ENCODE measurements around the gene RAPGEF4. TPM values are rescaled to one million over a fixed set of nuclear protein-coding genes. Genes with fewer than 3 reads are reported as not detected.

Gene RAPGEF4
- total RNA-seq, 1 experiment from 2014 or later = 0.98 TPM

DNA sequence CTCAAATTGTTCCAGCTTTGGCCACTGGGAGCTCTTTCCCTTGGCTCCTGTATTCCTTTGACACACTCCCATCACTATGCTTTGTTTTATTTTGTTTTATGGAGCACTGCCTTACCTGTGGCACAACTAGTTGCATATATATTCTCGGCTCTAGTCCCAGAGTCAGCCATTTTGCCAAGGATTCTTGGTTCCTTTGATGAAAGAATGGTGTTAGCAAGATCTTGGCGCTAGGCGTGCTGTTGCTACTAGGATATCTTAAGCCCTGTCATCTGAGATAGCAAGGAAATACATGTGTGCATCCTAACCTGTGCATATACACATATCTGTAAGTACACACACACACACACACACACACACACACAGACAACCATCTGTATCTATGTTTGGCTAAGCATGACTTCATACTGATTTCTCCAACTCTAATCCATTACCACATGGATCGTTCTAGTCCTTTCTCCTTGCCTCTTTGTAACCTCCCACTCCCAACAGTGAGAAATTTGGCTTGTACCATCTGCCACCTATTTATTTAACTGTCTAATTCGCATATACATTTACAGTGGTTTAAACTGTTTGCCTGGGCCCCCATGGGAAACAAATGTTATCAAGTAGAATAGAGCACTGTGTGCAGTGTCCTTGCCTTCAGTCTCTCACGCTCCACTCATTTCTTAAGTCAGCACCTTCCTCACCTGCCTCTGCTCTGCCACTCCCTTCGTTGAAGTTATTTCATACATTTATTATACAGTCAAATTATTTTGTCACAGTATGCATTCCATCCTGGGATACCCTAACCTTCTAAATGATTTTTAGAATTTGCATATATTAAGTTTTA, 202.5 kb downstream of the RAPGEF4 start:
- Histone ChIP-seq H3K4me3 (ENCODE audit: low read depth, low read length) (no peak overlapping the region), H3K36me3 (ENCODE audit: control insufficient read depth, insufficient read depth, low read length) (no peaks in the 10 kb centered on the region), H3K27me3 (replicated peaks; ENCODE audit: control insufficient read depth, insufficient read depth, low read length) (no peaks in the 10 kb centered on the region), H3K9me3 (peaks cover 4% of the 10 kb centered on the region; the same call in 1 of the 2 replicates), H3K4me1 (no peaks in the 10 kb centered on the region)
- Mint-ChIP-seq H3K27me3 (ENCODE audit: insufficient read depth, unreplicated experiment) (peaks cover 1% of the 10 kb centered on the region), H3K36me3 (ENCODE audit: insufficient read depth, unreplicated experiment) (no peaks in the 10 kb centered on the region), H3K4me1 (ENCODE audit: low read depth, unreplicated experiment) (no peaks in the 10 kb centered on the region), H3K9me3 (ENCODE audit: unreplicated experiment) (peaks cover 31% of the 10 kb centered on the region), H3K27ac (ENCODE audit: unreplicated experiment) (no peak overlapping the region), H3K4me3 (ENCODE audit: unreplicated experiment) (no peak overlapping the region)
- intact Hi-C loops (cut with micrococcal nuclease; ENCODE audit: unreplicated experiment) = no loop called here
- POLR2A ChIA-PET = no interaction called here
- DNase-seq = no peak
- no TSS peak for BruUV-seq (replicated peaks)
- CTCF ChIA-PET = no interaction called here
- TF ChIP-seq, protein P1, sequence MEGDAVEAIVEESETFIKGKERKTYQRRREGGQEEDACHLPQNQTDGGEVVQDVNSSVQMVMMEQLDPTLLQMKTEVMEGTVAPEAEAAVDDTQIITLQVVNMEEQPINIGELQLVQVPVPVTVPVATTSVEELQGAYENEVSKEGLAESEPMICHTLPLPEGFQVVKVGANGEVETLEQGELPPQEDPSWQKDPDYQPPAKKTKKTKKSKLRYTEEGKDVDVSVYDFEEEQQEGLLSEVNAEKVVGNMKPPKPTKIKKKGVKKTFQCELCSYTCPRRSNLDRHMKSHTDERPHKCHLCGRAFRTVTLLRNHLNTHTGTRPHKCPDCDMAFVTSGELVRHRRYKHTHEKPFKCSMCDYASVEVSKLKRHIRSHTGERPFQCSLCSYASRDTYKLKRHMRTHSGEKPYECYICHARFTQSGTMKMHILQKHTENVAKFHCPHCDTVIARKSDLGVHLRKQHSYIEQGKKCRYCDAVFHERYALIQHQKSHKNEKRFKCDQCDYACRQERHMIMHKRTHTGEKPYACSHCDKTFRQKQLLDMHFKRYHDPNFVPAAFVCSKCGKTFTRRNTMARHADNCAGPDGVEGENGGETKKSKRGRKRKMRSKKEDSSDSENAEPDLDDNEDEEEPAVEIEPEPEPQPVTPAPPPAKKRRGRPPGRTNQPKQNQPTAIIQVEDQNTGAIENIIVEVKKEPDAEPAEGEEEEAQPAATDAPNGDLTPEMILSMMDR (IDR thresholded peaks at IDR 0.05; ENCODE audit: insufficient read depth in 1 of 2, low read depth in 1 of 2, low read length in 1 of 2, severe bottlenecking in 1 of 2, unreplicated experiment in 1 of 2) = no peak

- intact Hi-C loops (cut with micrococcal nuclease; ENCODE audit: unreplicated experiment) = no loop called here
- Mint-ChIP-seq H3K9me3 (ENCODE audit: unreplicated experiment) (peaks cover 31% of the 10 kb centered on the region), H3K4me3 (ENCODE audit: unreplicated experiment) (no peak overlapping the region), H3K27me3 (ENCODE audit: insufficient read depth, unreplicated experiment) (no peaks in the 10 kb centered on the region), H3K4me1 (ENCODE audit: low read depth, unreplicated experiment) (peaks cover 3% of the 10 kb centered on the region), H3K27ac (ENCODE audit: unreplicated experiment) (no peak overlapping the region), H3K36me3 (ENCODE audit: insufficient read depth, unreplicated experiment) (no peaks in the 10 kb centered on the region)
- Histone ChIP-seq H3K4me3 (ENCODE audit: low read depth, low read length) (no peak overlapping the region), H3K4me1 (no peaks in the 10 kb centered on the region), H3K9me3 (peaks cover 4% of the 10 kb centered on the region; the same call in 1 of the 2 replicates), H3K36me3 (ENCODE audit: control insufficient read depth, insufficient read depth, low read length) (no peaks in the 10 kb centered on the region), H3K27me3 (replicated peaks; ENCODE audit: control insufficient read depth, insufficient read depth, low read length) (no peaks in the 10 kb centered on the region)
- TF ChIP-seq, protein P1 (IDR thresholded peaks at IDR 0.05; ENCODE audit: insufficient read depth in 1 of 2, low read depth in 1 of 2, low read length in 1 of 2, severe bottlenecking in 1 of 2, unreplicated experiment in 1 of 2) = no peak
- POLR2A ChIA-PET = no interaction called here
- DNase-seq = no peak
- CTCF ChIA-PET = no interaction called here
- BruUV-seq (replicated peaks) = no TSS peak
These were observed 203.2 kb downstream of the RAPGEF4 start for GRCh38 chr2:172938713-172939375.

- no peaks in the 10 kb centered on the region for H3K36me3 ChIP-seq (ENCODE audit: control insufficient read depth, insufficient read depth, low read length)
- peaks cover 4% of the 10 kb centered on the region; the same call in 1 of the 2 replicates for H3K9me3 ChIP-seq
- peaks cover 19% of the 10 kb centered on the region for H3K4me1 Mint-ChIP-seq (ENCODE audit: low read depth, unreplicated experiment)
- ChIA-PET CTCF (no interaction called here), POLR2A (no interaction called here)
- DNase-seq = no peak
- no peak overlapping the region for H3K4me3 Mint-ChIP-seq (ENCODE audit: unreplicated experiment)
- H3K27me3 ChIP-seq (replicated peaks; ENCODE audit: control insufficient read depth, insufficient read depth, low read length) = no peaks in the 10 kb centered on the region
- H3K9me3 Mint-ChIP-seq (ENCODE audit: unreplicated experiment) = peaks cover 17% of the 10 kb centered on the region
- H3K27me3 Mint-ChIP-seq (ENCODE audit: insufficient read depth, unreplicated experiment) = no peaks in the 10 kb centered on the region
- intact Hi-C loops (cut with micrococcal nuclease; ENCODE audit: unreplicated experiment) = no loop called here
- H3K27ac Mint-ChIP-seq (ENCODE audit: unreplicated experiment) = no peak overlapping the region
- no peaks in the 10 kb centered on the region for H3K36me3 Mint-ChIP-seq (ENCODE audit: insufficient read depth, unreplicated experiment)
- TF ChIP-seq, protein P1 (IDR thresholded peaks at IDR 0.05; ENCODE audit: insufficient read depth in 1 of 2, low read depth in 1 of 2, low read length in 1 of 2, severe bottlenecking in 1 of 2, unreplicated experiment in 1 of 2) = no peak
- H3K4me3 ChIP-seq (ENCODE audit: low read depth, low read length) = no peak overlapping the region
- BruUV-seq (replicated peaks) = no TSS peak
- H3K4me1 ChIP-seq = peaks cover 16% of the 10 kb centered on the region; the same call in 1 of the 2 replicates
These were observed 207.9 kb downstream of the RAPGEF4 start for GRCh38 chr2:172943539-172943938.
